Lung (tissue), 12 donors: ENCODE results near the gene PELI1. TPM values are rescaled to one million over a fixed set of nuclear protein-coding genes. Genes with fewer than 3 reads are reported as not detected.
A peak's percentile ranks its signal among the peaks of the same experiment; 100 is the strongest.

Experiments used
- ATAC-seq: fragments of 200-7000 bp; cut with Tn5 transposase; one replicate; pipeline ENCODE4 v1.9.1; 2020; ENCODE audit warnings: moderate number of reproducible peaks; ENCODE audit not compliant: insufficient read depth, low FRiP score
- DNase-seq, 3 donors: peaks; one replicate each; pipeline ENCODE4 v3.0.0-alpha.2; 2013 to 2017
- H3K27ac ChIP-seq, 2 donors: one replicate each; pipeline ENCODE4 v1.5.1; 2013; ENCODE audit warnings: mild to moderate bottlenecking in 2 of 2, moderate library complexity in 2 of 2, control low read depth in 1 of 2, inconsistent platforms in 1 of 2, low read depth in 1 of 2, low read length in 1 of 2
- H3K27me3 ChIP-seq, 3 donors: one replicate each; pipeline ENCODE4 v1.5.1; 2013; ENCODE audit warnings: low read length in 2 of 3; ENCODE audit not compliant: control insufficient read depth in 3 of 3, insufficient read depth in 3 of 3
- H3K36me3 ChIP-seq, 4 donors: one replicate each; pipeline ENCODE4 v1.5.1; 2013; ENCODE audit warnings: low read length in 4 of 4, mild to moderate bottlenecking in 1 of 4, moderate library complexity in 1 of 4; ENCODE audit not compliant: control insufficient read depth in 4 of 4, insufficient read depth in 4 of 4
- H3K4me1 ChIP-seq, 5 donors: one replicate each; pipeline ENCODE4 v1.5.1; 2013; ENCODE audit warnings: low read length in 5 of 5, mild to moderate bottlenecking in 2 of 5, moderate library complexity in 1 of 5; ENCODE audit not compliant: control insufficient read depth in 5 of 5, insufficient read depth in 5 of 5
- H3K4me3 ChIP-seq: one replicate; pipeline ENCODE4 v1.5.1; 2013; ENCODE audit warnings: mild to moderate bottlenecking, control low read depth, moderate library complexity
- H3K9ac ChIP-seq, 2 donors: one replicate each; pipeline ENCODE4 v1.5.1; 2013; ENCODE audit warnings: low read length in 2 of 2, control low read depth in 1 of 2; ENCODE audit not compliant: insufficient read depth in 1 of 2
- H3K9me3 ChIP-seq, 4 donors: one replicate each; pipeline ENCODE4 v1.5.1; 2013; ENCODE audit warnings: low read length in 3 of 4, mild to moderate bottlenecking in 1 of 4, moderate library complexity in 1 of 4; ENCODE audit not compliant: control insufficient read depth in 4 of 4, insufficient read depth in 3 of 4
- WGBS, 2 donors: extraction: QIAGEN DNeasy Blood & Tissue Kit; methylation state at CpG; one replicate each; pipeline ENCODE4 v1.1.7; 2013; 5-methylcytosine and 5-hydroxymethylcytosine counted together
- polyA plus RNA-seq, 2 donors: library from polyadenylated mRNA; stranded (reverse); fragments of 200-250 nt; gene quantifications; one replicate each; pipeline ENCODE4 v1.2.1, GENCODE V29; 2013
- total RNA-seq, 2 donors: library from RNA; depleted of rRNA in 1 of 2; stranded (reverse); fragments of >200 nt in 1 of 2; gene quantifications; one replicate each; pipeline ENCODE4 v1.2.1, GENCODE V29; 2014 to 2021
- TF ChIP-seq, protein P1 (sequence below): IDR thresholded peaks from 2 replicates; pipeline ENCODE4 v1.5.1; 2012; ENCODE audit warnings: mild to moderate bottlenecking; ENCODE audit errors: control extremely low read depth, extremely low read depth
- donor health status: control.
- donor health status: control.
- donor health status: Bipolar disorder and iron deficiency.
- donor health status: healthy.
- donor health status: DM: yes; HTN: yes; CAD: no.

Gene PELI1
- total and polyA plus RNA-seq, 4 donors, result 17.2 to 83.9 (median 48.1) TPM

DNA sequence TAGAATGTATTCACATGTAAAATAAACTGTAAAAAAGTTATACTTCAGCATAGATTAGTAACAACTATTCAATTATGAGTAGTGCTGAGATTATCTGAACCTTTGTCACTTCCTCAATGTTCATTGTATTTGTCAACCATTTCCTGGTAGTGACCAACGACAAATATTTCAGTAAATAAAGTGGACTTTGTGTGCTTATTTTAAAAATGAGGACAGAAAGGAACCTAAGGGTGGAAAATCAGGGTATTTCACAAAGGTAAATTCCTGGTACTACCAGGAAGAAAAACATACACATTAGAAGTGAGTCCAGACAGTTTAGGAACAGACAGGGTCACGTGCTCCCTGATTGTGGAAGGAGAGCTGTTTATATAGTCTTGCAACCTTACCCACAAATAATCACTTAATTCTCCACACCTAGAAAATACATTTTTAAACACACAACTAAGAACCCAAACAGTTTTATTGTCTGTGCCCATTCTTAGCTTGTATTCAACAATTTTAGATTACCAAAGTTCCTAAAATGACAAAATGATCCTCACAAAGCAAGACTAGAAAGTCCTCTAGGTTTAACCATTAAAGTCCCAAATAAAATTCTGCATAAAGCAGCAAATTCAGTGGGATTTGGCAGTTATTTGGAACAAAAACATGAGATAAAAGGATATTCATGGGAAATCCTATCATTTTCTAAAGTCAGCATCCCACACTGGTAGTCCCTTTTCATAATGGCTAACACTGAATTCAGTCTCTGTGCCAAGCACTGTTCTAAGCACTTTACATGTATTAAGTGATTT is 28.2 kb downstream of the PELI1 start:
- no peaks in the 10 kb centered on the region for H3K9me3 ChIP-seq
- peaks cover 0 to 37% (median 9%) of the 10 kb centered on the region in 5 donors for H3K4me1 ChIP-seq
- no peaks in the 10 kb centered on the region for H3K36me3 ChIP-seq
- peak overlapping the region in 1 of 2 donors; percentile 53 for H3K27ac ChIP-seq
- no peak overlapping the region for H3K9ac ChIP-seq
- WGBS, 2 donors, result 10 to 21% methylated on average over 2 of the region's 2 CpGs
- no peak overlapping the region for H3K4me3 ChIP-seq
- no peaks in the 10 kb centered on the region for H3K27me3 ChIP-seq
- DNase-seq, result no peak
- TF ChIP-seq, protein P1, sequence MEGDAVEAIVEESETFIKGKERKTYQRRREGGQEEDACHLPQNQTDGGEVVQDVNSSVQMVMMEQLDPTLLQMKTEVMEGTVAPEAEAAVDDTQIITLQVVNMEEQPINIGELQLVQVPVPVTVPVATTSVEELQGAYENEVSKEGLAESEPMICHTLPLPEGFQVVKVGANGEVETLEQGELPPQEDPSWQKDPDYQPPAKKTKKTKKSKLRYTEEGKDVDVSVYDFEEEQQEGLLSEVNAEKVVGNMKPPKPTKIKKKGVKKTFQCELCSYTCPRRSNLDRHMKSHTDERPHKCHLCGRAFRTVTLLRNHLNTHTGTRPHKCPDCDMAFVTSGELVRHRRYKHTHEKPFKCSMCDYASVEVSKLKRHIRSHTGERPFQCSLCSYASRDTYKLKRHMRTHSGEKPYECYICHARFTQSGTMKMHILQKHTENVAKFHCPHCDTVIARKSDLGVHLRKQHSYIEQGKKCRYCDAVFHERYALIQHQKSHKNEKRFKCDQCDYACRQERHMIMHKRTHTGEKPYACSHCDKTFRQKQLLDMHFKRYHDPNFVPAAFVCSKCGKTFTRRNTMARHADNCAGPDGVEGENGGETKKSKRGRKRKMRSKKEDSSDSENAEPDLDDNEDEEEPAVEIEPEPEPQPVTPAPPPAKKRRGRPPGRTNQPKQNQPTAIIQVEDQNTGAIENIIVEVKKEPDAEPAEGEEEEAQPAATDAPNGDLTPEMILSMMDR, result no peak
- ATAC-seq, result no peak

DNA sequence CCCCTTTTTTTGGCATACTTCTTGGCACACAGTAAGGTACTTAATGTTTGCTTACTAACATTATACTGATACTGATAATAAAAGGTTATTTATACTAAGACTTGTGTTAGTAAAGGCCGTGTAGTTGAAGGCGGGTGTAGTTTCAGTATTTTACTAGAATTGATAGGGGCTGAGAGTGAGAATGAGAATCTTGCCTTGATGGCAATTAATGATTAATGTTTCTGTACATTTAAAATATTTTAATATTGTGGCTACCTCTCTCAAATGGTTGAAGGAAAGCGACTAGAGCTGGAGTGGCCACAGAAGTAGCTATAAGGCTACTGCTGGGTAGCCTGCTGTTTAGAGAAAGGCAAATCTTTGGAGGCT is 29.3 kb downstream of the PELI1 start:
- DNase-seq (no peak), ATAC-seq (no peak)
- Histone ChIP-seq H3K27ac (peak overlapping the region in 1 of 2 donors; percentile 29), H3K9ac (no peak overlapping the region), H3K4me1 (peaks cover 0 to 37% (median 9%) of the 10 kb centered on the region in 5 donors), H3K4me3 (no peak overlapping the region), H3K36me3 (no peaks in the 10 kb centered on the region), H3K27me3 (no peaks in the 10 kb centered on the region), H3K9me3 (no peaks in the 10 kb centered on the region)
- TF ChIP-seq, protein P1, result no peak
- WGBS, 2 donors, result 73 to 93% methylated on average over 3 of the region's 3 CpGs

DNA sequence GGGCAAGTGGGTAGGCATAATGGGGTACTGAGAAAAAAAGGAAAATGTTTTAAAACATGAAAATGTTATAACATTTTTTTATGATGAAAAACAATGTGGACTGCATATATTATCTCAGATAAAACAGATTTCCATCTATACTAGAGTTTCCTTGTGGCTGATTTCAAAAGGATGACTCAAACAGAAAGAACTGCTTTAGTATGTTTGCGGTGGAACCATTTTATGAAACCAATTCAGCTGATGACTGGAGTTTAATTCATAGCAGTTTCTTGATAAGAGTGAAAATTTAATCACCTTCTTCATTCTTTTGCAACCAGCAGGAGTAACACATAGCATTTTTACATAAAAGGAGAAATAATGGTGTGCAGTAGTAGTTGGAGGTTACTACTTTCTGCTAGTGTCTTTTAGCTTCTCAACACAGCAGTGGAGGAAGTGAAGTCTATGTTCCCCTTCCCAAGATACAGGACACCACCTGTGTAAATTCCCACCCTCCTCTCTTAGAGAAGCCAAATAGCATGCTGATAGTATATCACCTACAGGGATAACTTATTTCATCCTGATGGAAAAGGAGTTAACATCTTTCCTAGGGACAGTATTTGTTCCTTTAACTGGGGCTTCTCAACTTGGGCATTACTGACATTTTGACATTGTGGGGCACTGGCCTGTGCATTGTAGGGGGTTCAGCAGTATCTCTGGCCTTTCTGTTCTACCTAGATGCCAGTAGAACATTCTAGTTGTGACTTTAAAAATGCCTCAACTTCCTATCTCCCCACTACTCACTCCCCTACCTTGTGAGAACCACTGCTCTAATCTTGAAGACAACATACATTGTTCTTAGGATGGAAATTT is 29.9 kb downstream of the PELI1 start:
- ATAC-seq (no peak), DNase-seq (no peak)
- Histone ChIP-seq H3K4me3 (no peak overlapping the region), H3K9me3 (no peaks in the 10 kb centered on the region), H3K9ac (no peak overlapping the region), H3K36me3 (no peaks in the 10 kb centered on the region), H3K27ac (peak overlapping the region in 1 of 2 donors; percentile 21), H3K27me3 (no peaks in the 10 kb centered on the region), H3K4me1 (peaks cover 0 to 37% (median 9%) of the 10 kb centered on the region in 5 donors)
- TF ChIP-seq, protein P1, result no peak
- 35 to 66% methylated on average over 1 of the region's 1 CpG for WGBS, 2 donors
